GOT3 (cell line): ENCODE data around the gene DDX3X.
"Not testable (repeated sequence)": the region's sequence is repeated elsewhere in the genome, so short reads cannot be mapped to it uniquely, and the experiment has no call there.

Experiments
- DNase-seq: peaks from one replicate; lab custom pipeline; 2025; ENCODE audit warnings: mixed read lengths; lab: John Stamatoyannopoulos, UW

Gene DDX3X

GRCh38 chrX:41329101-41329500 is 4.9 kb upstream of the DDX3X start:
- no peak for DNase-seq

GRCh38 chrX:41332005-41332404 is 2.0 kb upstream of the DDX3X start:
- no peak for DNase-seq

GRCh38 chrX:41332408-41333002 is 1.5 kb upstream of the DDX3X start:
- DNase-seq: no peak

DNA sequence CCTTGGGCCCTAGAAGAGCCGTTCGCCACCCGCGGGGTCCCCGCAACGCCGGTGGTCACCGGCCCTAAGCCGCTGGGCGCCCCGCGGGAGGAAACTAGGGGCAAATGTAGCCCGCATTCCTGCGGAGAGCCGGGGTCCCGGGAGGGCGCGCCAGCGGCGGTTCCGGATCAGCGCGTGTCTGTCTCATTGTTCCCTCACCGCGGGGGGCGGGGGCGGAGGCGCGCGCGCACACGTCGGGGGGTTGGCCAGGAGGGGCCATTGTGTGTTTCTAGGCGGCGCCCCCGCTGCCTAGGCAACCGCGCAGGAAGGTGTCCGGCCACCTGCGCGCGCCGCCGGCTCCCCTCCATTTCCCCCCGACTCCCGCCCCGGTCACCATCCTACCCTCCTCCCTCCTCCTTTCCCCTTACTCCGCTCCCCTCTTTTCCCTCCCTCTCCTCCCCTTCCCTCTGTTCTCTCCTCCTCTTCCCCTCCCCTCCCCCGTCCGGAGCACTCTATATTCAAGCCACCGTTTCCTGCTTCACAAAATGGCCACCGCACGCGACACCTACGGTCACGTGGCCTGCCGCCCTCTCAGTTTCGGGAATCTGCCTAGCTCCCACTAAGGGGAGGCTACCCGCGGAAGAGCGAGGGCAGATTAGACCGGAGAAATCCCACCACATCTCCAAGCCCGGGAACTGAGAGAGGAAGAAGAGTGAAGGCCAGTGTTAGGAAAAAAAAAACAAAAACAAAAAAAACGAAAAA is 789 bp upstream of the DDX3X start:
- peak; percentile 63 for DNase-seq

DNA sequence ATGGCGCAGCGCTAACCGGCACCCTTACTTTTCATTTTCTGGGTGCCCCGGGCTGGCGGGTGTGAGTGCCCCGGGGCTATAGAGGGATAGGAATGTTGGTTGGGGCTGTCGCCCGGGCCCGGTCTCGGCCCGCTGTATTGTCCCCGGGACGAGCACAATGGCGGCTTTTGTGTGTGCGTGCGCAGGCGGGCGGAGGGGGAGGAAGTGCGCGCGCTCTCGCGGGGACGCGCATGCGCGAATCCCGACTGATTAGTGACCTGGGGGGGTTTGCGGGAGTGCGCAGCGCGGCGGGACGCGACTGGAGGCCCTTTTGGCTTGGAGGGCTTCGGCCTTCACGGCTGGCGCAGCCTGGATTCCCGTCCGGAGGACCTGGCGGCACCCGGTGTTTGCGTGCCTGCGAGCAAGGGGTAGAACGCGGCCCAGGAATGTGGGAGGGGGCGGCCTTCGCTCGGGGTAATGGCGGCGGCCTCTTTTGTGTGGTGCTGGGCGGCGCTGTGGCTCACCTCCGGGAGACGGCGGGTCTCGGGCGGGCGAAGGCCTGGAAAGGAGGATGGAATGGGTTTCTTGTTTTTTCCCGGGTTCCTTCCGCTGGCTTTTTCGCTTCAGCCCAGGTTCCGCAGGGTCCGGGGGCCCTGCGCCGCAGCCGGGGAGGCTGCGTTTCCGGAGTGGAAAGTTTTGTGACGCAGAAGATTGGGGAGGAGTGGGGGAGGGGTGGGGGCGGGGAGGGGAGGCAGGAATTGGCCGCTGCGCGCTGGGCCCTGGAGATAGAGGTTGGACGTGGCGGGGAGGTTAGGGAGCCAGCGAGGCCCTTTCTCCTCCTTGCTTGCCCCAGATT is 618 bp downstream of the DDX3X start:
- DNase-seq: peak; percentile 48

- DNase-seq: no peak
These were observed 1.4 kb downstream of the DDX3X start for GRCh38 chrX:41335198-41335957.

- no peak for DNase-seq
These were observed 2.0 kb downstream of the DDX3X start for GRCh38 chrX:41335958-41336331.

DNA sequence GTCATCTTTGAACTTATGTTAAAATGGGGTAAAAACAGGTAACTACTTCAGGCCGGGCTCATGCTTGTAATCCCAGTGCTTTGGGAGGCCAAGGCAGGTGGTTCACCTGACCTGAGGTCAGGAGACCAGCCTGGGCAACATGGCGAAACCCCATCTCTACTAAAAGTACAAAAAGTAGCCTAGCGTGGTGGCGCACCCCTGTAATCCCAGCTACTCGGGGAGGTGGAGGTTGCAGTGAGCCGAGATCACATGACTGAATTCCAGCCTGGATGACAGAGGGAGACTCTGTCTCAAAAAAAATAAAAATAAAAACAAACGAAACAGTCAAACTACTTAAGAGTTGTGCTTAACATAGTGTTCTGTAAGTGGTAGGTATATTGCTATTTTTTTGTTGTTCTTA is 2.5 kb downstream of the DDX3X start:
- no peak for DNase-seq

DNA sequence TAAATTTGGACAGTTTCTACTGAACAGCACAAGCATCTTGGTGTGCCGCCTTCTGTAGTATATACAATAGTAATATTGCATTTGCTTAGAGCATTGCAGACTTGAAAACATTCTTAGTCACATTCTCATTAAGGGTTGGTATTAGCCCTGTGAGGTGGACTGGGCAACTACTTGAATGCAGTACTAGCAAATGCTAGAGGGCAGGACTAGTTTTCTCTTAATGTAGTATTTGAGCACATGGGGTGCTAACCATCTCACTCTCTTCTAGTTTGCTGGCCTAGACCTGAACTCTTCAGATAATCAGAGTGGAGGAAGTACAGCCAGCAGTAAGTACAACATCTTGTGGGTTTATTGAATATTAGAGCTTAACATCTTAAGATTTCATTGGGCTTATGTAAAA is 3.2 kb downstream of the DDX3X start:
- DNase-seq: no peak

- no peak for DNase-seq
These were observed 4.5 kb downstream of the DDX3X start for GRCh38 chrX:41338436-41338835.

DNA sequence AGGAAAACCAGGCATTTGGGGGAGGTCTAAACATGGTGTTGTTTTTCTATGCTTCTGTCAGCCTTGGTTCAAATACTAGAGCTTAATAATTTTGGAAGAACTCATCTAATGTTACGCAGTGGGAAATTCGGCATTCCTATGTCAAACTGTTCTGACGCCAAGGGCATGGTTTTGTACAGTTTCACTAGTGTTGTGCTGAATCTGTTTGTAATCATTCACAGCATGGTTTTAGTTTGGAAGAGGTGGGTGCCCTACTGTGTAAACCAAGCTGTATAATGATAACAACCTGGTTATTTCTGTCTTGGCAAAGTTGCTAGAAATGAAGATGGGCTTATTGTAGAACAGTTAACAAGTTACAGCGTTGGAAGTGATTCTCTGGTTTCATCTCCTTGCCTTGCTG is 5.2 kb downstream of the DDX3X start:
- DNase-seq: no peak

- DNase-seq: no peak
These were observed 10.1 kb downstream of the DDX3X start for GRCh38 chrX:41344053-41344452.

DNA sequence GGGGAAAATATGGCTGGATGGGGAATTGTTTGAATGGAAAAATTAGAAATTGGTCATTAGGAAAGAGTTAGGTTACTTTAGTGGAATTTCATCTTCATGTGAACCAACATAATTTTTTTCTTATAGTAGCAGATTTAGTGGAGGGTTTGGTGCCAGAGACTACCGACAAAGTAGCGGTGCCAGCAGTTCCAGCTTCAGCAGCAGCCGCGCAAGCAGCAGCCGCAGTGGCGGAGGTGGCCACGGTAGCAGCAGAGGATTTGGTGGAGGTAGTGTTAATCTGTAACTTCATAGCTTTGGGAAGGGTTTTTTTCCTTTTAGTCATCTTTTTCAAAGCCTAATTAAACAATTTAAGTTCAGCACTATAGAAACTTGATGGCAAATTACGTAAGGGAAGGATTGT is 13.2 kb downstream of the DDX3X start:
- no peak for DNase-seq

DNA sequence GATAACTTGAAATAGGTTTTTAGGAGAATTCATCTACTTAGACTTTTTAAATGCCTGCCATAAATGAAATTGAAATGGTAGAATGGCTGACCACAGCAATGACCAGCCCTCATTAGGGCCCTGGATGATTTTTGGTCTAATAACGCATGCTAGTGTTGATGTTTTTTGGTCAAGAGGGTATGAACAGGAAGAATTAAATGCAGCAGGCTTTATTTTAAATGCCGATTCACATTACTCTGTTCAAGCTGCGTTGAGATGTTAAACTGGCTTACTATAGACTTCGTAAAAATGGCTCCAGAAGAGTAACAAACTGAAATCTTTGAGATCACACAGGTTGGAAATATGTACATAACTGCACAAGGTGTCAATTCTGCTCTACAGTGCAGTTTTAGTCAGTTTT is 14.6 kb downstream of the DDX3X start:
- DNase-seq: no peak

DNA sequence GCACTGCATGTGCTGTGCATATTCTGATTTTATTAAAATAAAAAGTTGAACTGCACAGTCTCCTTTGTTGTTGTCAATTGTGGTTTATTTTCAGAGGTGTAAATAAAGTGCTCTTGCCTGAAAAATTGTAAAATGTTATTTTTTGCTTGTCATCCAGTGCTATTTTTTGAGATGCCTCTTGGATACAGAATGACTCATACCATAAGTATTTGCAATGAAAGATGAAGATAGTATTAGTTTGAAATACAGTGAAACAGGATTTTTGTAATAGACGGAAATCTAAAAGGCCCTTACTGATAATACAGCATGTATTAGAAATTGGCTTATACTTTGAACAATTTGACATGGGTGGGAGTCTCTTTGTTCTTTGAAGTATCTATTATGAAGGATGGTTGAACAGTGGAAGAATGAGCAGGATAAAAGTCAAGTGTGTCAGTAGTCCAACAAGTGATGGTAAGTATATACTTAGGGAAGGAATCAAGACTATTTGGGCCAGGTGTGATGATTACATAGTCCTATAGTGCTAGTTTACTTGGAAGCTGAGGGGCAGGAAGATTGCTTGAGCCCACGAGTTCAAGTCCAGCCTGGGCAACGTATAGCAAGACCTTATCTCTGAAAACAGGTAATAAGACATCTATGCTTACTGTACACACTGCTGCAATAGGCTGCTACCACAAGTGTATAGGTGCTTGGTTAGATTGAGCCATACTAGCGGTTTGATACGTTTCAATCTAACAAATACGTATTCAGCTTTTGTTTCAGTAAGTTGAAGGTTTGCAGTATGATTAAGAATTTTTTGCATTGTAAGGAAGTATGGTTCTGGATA is 16.4 kb downstream of the DDX3X start:
- DNase-seq: no peak

DNA sequence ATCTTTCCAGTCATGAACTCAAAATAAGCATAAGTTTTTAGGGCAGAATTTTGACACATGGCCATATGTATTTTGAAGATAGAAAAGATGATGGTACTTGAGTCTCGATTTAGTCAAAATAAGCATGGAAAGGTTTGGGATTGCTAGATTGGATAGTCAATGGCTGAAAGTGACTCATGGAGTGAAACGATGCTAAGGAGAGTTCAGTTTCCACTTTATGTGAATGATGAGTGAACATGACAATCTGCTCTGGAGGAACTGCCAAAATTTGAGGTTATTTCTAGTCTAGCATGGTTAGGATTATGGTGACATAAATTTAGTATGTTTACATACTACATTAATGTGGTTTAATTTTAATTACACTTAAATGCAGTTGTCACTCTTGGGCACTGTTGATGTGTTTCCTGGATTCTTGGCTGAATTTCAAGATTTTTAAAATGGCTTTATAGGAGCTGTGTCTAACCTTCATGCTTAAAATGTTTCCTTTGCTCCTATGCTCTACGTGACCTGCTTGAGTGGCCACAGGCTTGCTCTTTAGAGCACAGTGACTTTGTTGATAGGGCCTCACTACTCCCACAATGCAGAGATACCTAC is 17.1 kb downstream of the DDX3X start:
- no peak for DNase-seq

- no peak for DNase-seq
These were observed 18.0 kb downstream of the DDX3X start for GRCh38 chrX:41351923-41352322.

DNA sequence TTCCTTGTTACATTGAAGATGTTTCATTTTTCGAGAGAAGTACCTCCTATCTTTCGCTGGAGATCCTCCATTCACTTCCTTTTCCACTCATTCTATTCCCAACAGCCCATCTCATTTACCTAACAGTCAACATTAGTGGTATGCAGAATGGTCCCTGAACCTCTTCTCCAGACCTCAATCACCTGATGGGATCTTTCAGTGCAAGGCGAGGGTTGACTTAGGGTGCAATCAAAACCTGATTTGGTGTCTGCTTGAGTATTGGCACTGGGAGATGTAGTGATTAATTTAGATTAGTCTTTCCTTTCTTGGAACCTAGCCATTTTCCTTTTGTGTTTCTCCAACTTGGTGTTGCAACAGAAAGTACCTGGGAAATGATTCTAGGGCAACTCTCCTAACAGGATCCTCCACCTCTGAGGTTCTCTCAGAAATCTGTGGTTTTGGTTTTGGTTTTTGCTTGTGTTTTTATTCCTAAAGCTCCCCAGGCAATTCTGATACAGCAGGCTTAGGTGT is 18.4 kb downstream of the DDX3X start:
- no peak for DNase-seq

DNA sequence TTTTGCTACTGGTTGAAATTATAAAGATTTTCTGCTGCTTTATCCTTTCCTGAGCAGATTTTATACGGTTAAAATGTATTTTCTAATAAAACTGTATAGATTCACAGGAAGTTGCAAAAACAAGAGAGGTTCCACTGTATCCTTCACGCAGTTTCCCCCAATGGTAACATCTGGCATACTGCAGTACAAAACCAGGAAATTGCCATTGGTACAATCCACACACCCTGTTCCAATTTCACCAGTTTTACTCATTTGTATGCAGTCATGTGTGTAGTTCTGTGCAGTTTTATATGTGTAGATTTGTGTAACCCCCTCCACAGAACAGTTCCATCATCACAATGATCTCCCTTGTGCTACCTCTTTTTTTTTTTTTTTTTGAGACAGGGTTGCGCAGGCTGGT is 20.0 kb downstream of the DDX3X start:
- DNase-seq: no peak

- no peak for DNase-seq
These were observed 35.2 kb downstream of the DDX3X start for GRCh38 chrX:41369152-41369551.

DNA sequence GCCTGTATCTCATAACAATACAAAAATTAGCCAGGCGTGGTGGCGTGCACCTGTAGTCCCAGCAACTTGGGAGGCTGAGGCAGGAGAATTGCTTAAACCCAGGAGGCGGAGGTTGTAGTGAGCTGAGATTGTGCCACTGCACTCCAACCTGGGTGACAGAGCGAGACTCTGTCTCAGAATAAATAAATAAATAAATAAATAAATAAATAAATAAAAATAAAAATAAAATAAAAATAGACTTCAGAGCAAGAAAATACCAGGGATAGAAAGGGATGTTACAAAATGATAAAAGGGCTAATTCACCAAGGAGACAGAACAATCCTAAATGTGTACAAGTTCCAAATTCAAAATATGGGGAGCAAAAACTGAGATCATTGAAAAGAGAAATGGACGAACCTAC is 37.6 kb downstream of the DDX3X start:
- not testable (repeated sequence) for DNase-seq
